GM18505 (cell line): ENCODE data around the gene SGO2.

Experiments used
- ATAC-seq: cut with Tn5 transposase; IDR thresholded peaks from one replicate; pipeline ENCODE4 v1.9.1; 2021; ENCODE audit not compliant: unreplicated experiment
- POLR2A ChIP-seq: IDR thresholded peaks from 4 replicates; pipeline ENCODE4 v1.6.1; 2011; ENCODE audit warnings: borderline replicate concordance; ENCODE audit not compliant: insufficient read depth, insufficient read length; ENCODE audit errors: extremely low read depth

Gene SGO2, protein sequence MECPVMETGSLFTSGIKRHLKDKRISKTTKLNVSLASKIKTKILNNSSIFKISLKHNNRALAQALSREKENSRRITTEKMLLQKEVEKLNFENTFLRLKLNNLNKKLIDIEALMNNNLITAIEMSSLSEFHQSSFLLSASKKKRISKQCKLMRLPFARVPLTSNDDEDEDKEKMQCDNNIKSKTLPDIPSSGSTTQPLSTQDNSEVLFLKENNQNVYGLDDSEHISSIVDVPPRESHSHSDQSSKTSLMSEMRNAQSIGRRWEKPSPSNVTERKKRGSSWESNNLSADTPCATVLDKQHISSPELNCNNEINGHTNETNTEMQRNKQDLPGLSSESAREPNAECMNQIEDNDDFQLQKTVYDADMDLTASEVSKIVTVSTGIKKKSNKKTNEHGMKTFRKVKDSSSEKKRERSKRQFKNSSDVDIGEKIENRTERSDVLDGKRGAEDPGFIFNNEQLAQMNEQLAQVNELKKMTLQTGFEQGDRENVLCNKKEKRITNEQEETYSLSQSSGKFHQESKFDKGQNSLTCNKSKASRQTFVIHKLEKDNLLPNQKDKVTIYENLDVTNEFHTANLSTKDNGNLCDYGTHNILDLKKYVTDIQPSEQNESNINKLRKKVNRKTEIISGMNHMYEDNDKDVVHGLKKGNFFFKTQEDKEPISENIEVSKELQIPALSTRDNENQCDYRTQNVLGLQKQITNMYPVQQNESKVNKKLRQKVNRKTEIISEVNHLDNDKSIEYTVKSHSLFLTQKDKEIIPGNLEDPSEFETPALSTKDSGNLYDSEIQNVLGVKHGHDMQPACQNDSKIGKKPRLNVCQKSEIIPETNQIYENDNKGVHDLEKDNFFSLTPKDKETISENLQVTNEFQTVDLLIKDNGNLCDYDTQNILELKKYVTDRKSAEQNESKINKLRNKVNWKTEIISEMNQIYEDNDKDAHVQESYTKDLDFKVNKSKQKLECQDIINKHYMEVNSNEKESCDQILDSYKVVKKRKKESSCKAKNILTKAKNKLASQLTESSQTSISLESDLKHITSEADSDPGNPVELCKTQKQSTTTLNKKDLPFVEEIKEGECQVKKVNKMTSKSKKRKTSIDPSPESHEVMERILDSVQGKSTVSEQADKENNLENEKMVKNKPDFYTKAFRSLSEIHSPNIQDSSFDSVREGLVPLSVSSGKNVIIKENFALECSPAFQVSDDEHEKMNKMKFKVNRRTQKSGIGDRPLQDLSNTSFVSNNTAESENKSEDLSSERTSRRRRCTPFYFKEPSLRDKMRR

DNA sequence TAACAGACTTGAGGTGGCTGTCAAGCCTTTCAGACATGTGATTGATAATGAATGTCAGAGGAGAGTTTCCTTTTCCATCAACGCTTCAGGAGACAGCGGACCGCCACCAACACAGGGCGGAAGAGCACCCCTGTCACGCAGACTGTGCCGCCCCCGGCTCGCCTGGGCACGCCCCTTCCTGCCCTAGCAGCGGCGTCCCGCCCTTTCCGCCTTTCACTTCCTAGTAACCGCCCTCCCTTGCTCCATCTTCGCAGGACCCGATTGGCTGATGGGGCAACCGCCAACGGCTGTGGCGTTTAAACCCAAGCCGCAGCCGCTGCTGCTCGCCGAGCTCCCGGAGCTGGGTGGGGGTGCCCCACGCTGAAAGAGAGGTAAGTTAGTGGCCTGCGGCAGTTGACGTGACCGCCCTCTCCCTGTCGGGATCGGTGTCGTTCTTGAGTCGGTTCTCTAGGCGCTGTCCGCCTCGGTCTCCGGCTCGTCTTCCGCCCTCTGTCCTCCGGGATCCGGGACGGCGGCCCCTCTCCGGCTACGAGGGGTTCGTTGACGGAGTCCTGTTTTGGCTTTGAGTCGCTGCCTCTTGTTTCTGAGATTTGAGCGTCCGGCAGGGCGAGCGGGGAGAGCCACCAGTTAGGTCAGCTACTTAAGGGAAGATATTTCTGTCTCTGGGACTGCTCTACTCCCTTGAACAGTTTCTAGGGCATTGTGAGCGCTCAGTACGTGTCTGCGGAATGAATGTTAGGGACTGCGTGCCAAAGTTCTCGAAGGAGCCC lies at the start of gene SGO2:
Gene SGO2, plus strand, starts transcription at position 326 of the 770 bp plus-strand sequence. CDS start 6,769 bp downstream, outside the sequence.
- TF ChIP-seq POLR2A, result peak; percentile 92
- peak; percentile 99 for ATAC-seq

DNA sequence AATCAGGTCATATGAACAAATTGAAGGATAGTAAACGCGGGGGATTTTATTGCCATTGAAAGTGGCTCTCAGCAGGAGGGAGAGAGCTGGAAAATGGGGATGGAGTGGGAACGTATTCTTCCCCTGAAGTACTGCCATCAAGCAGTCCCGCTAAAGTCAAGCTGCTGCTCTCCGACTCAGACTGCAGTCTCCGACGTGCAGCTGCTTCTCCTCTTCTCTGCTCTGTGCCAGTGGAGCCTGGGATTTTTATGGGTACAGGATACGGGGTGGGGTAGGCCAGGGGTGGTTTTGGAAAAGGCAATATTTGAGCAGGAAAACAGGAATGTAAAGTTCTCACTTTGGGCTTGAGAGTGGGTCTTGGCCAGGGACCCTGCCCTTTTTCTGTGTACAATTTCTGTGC lies 49.2 kb upstream of the SGO2 start:
- no peak for ATAC-seq
- no peak for TF ChIP-seq POLR2A

- no peak for TF ChIP-seq POLR2A
- ATAC-seq, result no peak
These were observed 48.3 kb upstream of the SGO2 start for GRCh38 chr2:200477667-200478131.

GRCh38 chr2:200479692-200480265 lies 46.2 kb upstream of the SGO2 start:
- TF ChIP-seq POLR2A, result no peak
- ATAC-seq, result no peak

DNA sequence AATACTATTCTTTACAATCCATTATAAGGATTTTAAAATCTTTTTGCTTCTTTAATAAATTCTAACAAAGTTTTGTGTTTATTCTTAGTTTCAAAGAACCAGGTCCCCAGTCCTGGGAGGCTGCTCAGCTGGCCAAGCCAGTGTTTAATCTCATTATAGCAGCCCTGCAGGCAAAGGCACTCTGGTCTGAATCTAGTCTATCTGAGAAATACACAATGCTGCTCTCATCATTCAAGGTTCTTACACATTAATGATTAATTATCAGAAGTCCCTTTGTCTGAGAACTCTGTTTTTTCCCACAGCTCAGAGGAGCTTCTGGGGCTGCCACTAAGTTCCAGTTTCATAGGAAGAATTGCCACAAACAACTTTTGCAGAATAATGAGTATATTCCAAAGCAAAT lies 43.8 kb upstream of the SGO2 start:
- no peak for ATAC-seq
- TF ChIP-seq POLR2A, result no peak

- no peak for TF ChIP-seq POLR2A
- ATAC-seq, result no peak
These were observed 42.2 kb upstream of the SGO2 start for GRCh38 chr2:200483729-200484198.

GRCh38 chr2:200484934-200485333 lies 41.1 kb upstream of the SGO2 start:
- ATAC-seq, result no peak
- TF ChIP-seq POLR2A, result no peak

DNA sequence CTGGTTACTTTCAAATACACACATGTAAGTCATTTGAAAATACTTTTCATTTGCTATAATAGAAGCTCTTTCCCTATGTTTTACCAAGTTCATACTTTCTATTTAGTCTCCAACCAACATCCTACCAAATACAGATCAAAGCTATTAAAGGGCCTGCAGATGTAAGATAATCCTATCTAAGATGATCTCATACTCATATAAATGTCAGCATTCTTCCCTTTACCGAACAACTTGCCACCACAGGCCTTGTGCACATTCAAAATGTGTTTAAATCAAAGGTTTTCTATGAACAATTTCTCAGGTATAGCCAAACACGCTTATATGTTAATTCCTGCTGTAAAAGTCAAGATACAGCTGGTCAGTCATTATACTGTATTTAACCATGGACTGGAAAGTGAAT lies 39.5 kb upstream of the SGO2 start:
- TF ChIP-seq POLR2A, result no peak
- ATAC-seq, result no peak

GRCh38 chr2:200488169-200488568 lies 37.8 kb upstream of the SGO2 start:
- ATAC-seq, result no peak
- TF ChIP-seq POLR2A, result no peak

DNA sequence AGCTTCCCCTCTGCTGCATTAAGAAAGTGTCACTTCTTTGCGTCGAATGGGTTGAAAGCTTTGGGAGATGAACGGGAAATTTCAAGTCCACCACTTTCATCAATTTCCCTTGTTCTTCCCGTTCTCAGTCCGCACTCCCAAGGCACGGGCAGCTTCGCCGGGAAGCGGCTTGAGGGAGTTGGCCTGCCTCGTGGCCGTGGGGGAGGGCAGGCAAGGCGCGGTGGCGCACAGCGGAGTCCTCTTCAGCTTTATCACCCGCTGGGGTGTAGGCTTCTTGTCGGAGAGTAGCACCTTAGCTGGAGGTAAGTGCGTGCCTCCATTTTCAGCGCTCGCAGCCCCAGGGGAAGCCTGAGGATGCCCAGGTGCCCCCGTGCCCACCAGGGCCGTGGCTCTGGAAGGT lies 36.0 kb upstream of the SGO2 start:
- ATAC-seq, result no peak

DNA sequence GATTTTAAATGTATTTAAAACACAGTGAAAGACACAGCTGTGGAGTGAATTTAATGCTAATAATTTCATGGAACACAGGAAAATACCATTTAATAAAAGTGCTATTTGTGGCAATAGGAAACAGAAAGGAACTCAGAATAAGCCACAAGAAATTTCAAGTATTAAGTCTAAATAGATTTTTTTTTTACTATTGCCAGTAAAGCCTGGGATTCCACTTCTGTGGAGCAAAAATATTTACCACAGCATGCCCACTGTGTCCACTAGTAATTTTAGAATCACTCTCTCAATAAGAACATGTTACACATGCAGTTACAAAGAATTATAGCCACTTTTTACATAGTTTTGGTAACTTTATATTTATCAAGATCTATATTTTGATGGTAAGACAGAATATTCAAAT lies 33.4 kb upstream of the SGO2 start:
- no peak for TF ChIP-seq POLR2A
- no peak for ATAC-seq

More for the DNA sequence above, 36.0 kb upstream of the SGO2 start:
- TF ChIP-seq POLR2A, result no peak

- no peak for ATAC-seq
- no peak for TF ChIP-seq POLR2A
These were observed 32.0 kb upstream of the SGO2 start for GRCh38 chr2:200494048-200494447.

- ATAC-seq, result no peak
- TF ChIP-seq POLR2A, result no peak
These were observed 29.3 kb upstream of the SGO2 start for GRCh38 chr2:200496696-200497095.
